Mesendoderm (in vitro differentiated cells): Measurements from ENCODE around the gene SPINT4.

Experiments
- DNase-seq: peaks from one replicate; pipeline ENCODE4 v3.0.0; 2013
- H2AK5ac ChIP-seq: 2 replicates; pipeline ENCODE4 v1.6.1; 2013; ENCODE audit warnings: low read length, inconsistent platforms
- H2BK120ac ChIP-seq: 2 replicates; pipeline ENCODE4 v1.6.1; 2013; ENCODE audit warnings: low read depth, mild to moderate bottlenecking, low read length, moderate library complexity, mixed read lengths
- H2BK15ac ChIP-seq: replicated peaks from 2 replicates; pipeline ENCODE4 v1.6.1; 2013; ENCODE audit warnings: low read depth, mild to moderate bottlenecking, moderate library complexity
- H2BK5ac ChIP-seq: 2 replicates; pipeline ENCODE4 v1.6.1; 2013; ENCODE audit warnings: low read length, inconsistent platforms
- H3K18ac ChIP-seq: 2 replicates; pipeline ENCODE4 v1.6.1; 2013; ENCODE audit warnings: mild to moderate bottlenecking, low read length, mixed read lengths
- H3K23ac ChIP-seq: one replicate; pipeline ENCODE4 v1.6.1; 2013; ENCODE audit warnings: low read length
- H3K27ac ChIP-seq: 2 replicates; pipeline ENCODE4 v1.5.1; 2013; ENCODE audit warnings: low read depth, mild to moderate bottlenecking, inconsistent platforms, low read length, moderate library complexity
- H3K27me3 ChIP-seq: 2 replicates; pipeline ENCODE4 v1.6.1; 2013; ENCODE audit warnings: low read length, control low read depth, mild to moderate bottlenecking, inconsistent platforms; ENCODE audit not compliant: insufficient read depth, poor library complexity
- H3K36me3 ChIP-seq: 2 replicates; pipeline ENCODE4 v1.6.1; 2013; ENCODE audit warnings: low read length, inconsistent platforms; ENCODE audit not compliant: control insufficient read depth, insufficient read depth
- H3K4ac ChIP-seq: one replicate; pipeline ENCODE4 v1.6.1; 2013; ENCODE audit warnings: low read depth, mild to moderate bottlenecking, low read length, moderate library complexity
- H3K4me1 ChIP-seq: 2 replicates; pipeline ENCODE4 v1.6.1; 2013; ENCODE audit warnings: low read depth, low read length, inconsistent platforms; ENCODE audit not compliant: control insufficient read depth
- H3K4me2 ChIP-seq: 2 replicates; pipeline ENCODE4 v1.6.1; 2013; ENCODE audit warnings: low read length
- H3K4me3 ChIP-seq: 2 replicates; pipeline ENCODE4 v1.5.1; 2013; ENCODE audit warnings: mild to moderate bottlenecking, low read length
- H3K56ac ChIP-seq: one replicate; pipeline ENCODE4 v1.6.1; 2013; ENCODE audit warnings: low read length
- H3K79me1 ChIP-seq: 2 replicates; pipeline ENCODE4 v1.6.1; 2013; ENCODE audit warnings: low read length, inconsistent platforms
- H3K79me2 ChIP-seq: 2 replicates; pipeline ENCODE4 v1.6.1; 2013; ENCODE audit warnings: mild to moderate bottlenecking, low read length; ENCODE audit not compliant: control insufficient read depth, insufficient read depth
- H3K9ac ChIP-seq: 2 replicates; pipeline ENCODE4 v1.6.1; 2013; ENCODE audit warnings: low read length, inconsistent platforms
- H4K5ac ChIP-seq: one replicate; pipeline ENCODE4 v1.6.1; 2013; ENCODE audit warnings: low read length
- H4K8ac ChIP-seq: one replicate; pipeline ENCODE4 v1.6.1; 2013; ENCODE audit warnings: low read depth, mild to moderate bottlenecking, control low read depth, low read length, moderate library complexity
- WGBS: extraction: QIAGEN DNeasy Blood & Tissue Kit; methylation state at CpG from one replicate; pipeline ENCODE4 v1.1.7; 2013; ENCODE audit warnings: low lambda C conversion rate, missing lambda C conversion rate; ENCODE audit not compliant: insufficient coverage; ENCODE audit errors: extremely low coverage; 5-methylcytosine and 5-hydroxymethylcytosine counted together

Gene SPINT4

DNA sequence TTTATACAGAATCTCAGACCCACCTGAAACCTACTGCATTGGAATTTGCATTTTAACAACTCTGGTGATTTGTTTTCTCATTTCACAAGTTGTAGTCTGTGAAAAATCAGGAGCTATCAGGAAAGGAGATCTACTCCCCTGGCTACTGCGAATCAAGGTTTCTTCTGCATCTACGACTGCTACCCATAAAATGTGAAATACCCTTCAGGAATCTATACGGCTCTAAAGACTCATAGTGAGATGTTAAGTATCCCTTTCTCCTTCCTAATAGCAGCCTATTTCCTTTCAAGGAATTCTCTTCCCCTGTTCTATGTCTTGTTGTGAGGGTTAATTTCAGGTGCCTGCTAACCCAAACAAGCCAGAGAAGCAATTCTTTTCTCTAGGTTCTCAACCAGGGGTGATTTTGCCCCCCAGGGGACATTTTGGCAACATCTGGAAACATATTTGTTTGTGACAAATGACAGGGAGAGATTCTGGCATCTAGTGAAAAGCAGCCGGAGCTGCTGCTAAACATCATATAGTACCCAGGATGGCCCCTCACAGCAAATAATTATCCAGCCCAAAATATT is 43.2 kb downstream of the SPINT4 start:
- Histone ChIP-seq H3K4ac (peak overlapping the region; percentile 93), H3K36me3 (no peaks in the 10 kb centered on the region), H3K79me1 (no peaks in the 10 kb centered on the region), H4K5ac (peak overlapping the region; percentile 59), H3K4me3 (no peak overlapping the region), H2BK120ac (peak overlapping the region; percentile 99), H3K9ac (peak overlapping the region; percentile 72), H3K27me3 (no peaks in the 10 kb centered on the region), H3K4me1 (peaks cover 7% of the 10 kb centered on the region), H2BK5ac (peak overlapping the region; percentile 99), H3K79me2 (no peaks in the 10 kb centered on the region), H2AK5ac (no peak overlapping the region), H3K23ac (peak overlapping the region; percentile 85), H4K8ac (no peak overlapping the region), H3K56ac (peak overlapping the region; percentile 88), H3K18ac (peak overlapping the region; percentile 62), H2BK15ac (peak overlapping the region; percentile 99), H3K27ac (peak overlapping the region; percentile 94), H3K4me2 (peak overlapping the region; percentile 3)
- peak; percentile 87 for DNase-seq
- no CpG with 5 or more reads among the region's 4 CpGs for WGBS

DNA sequence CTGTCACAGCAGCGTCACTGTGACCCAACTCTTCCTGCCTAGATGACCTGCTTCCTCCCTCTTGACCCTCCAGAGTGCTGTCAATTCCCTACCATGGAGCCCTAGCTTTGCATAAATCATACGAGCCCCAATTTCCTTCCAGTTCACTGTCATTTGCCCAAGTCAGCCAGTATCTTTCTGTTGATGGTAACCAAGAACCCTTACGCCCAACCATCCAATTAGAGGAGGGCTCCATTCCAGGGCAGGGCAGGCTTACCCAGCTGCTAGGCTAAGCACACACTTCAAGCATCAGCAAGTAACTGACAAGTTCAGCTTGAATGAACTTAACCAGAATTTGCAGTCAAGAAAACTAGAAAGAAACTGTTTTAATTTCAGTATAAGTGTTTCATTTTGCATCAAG is 43.8 kb downstream of the SPINT4 start:
- H3K18ac ChIP-seq = peak overlapping the region; percentile 62
- H3K56ac ChIP-seq = peak overlapping the region; percentile 88
- H3K79me1 ChIP-seq = no peaks in the 10 kb centered on the region
- peak overlapping the region; percentile 98 for H2AK5ac ChIP-seq
- H3K79me2 ChIP-seq = no peaks in the 10 kb centered on the region
- peak overlapping the region; percentile 15 for H3K4me2 ChIP-seq
- peak overlapping the region; percentile 59 for H4K5ac ChIP-seq
- H3K4me3 ChIP-seq = no peak overlapping the region
- H3K4ac ChIP-seq = peak overlapping the region; percentile 93
- no CpG with 5 or more reads among the region's 3 CpGs for WGBS
- DNase-seq = peak; percentile 51
- peak overlapping the region; percentile 99 for H2BK5ac ChIP-seq
- H3K4me1 ChIP-seq = peaks cover 7% of the 10 kb centered on the region
- H3K9ac ChIP-seq = peak overlapping the region; percentile 72
- H3K27ac ChIP-seq = peak overlapping the region; percentile 94
- peak overlapping the region; percentile 99 for H2BK15ac ChIP-seq
- peak overlapping the region; percentile 79 for H4K8ac ChIP-seq
- no peaks in the 10 kb centered on the region for H3K27me3 ChIP-seq
- H2BK120ac ChIP-seq = peak overlapping the region; percentile 99
- no peaks in the 10 kb centered on the region for H3K36me3 ChIP-seq
- peak overlapping the region; percentile 85 for H3K23ac ChIP-seq

GRCh38 chr20:45768479-45768878 is 46.3 kb downstream of the SPINT4 start:
- Histone ChIP-seq H3K4me1 (peaks cover 7% of the 10 kb centered on the region), H3K36me3 (no peaks in the 10 kb centered on the region), H3K4me2 (no peak overlapping the region), H3K79me2 (no peaks in the 10 kb centered on the region), H3K9ac (no peak overlapping the region), H2BK15ac (no peak overlapping the region), H4K8ac (no peak overlapping the region), H3K4me3 (no peak overlapping the region), H3K4ac (peak overlapping the region; percentile 72), H3K18ac (peak overlapping the region; percentile 97), H3K56ac (no peak overlapping the region), H3K79me1 (no peaks in the 10 kb centered on the region), H3K27me3 (no peaks in the 10 kb centered on the region), H2BK120ac (peak overlapping the region; percentile 98), H4K5ac (no peak overlapping the region), H3K23ac (no peak overlapping the region), H3K27ac (no peak overlapping the region), H2AK5ac (peak overlapping the region; percentile 78), H2BK5ac (no peak overlapping the region)
- DNase-seq = no peak

- H2BK5ac ChIP-seq = peak overlapping the region; percentile 49
- no peak overlapping the region for H3K27ac ChIP-seq
- peak; percentile 94 for DNase-seq
- no peak overlapping the region for H2BK15ac ChIP-seq
- peak overlapping the region; percentile 6 for H2AK5ac ChIP-seq
- H3K4me3 ChIP-seq = no peak overlapping the region
- H3K27me3 ChIP-seq = no peaks in the 10 kb centered on the region
- H3K4ac ChIP-seq = peak overlapping the region; percentile 95
- H4K5ac ChIP-seq = no peak overlapping the region
- H4K8ac ChIP-seq = peak overlapping the region; percentile 70
- no peaks in the 10 kb centered on the region for H3K79me2 ChIP-seq
- H2BK120ac ChIP-seq = peak overlapping the region; percentile 33
- H3K36me3 ChIP-seq = no peaks in the 10 kb centered on the region
- H3K4me2 ChIP-seq = no peak overlapping the region
- whole genome bisulfite sequencing = no CpG with 5 or more reads among the region's 5 CpGs
- H3K23ac ChIP-seq = no peak overlapping the region
- H3K9ac ChIP-seq = peak overlapping the region; percentile 27
- H3K56ac ChIP-seq = peak overlapping the region; percentile 75
- H3K79me1 ChIP-seq = no peaks in the 10 kb centered on the region
- peak overlapping the region; percentile 12 for H3K18ac ChIP-seq
- H3K4me1 ChIP-seq = peaks cover under 1% of the 10 kb centered on the region
These were observed 49.1 kb downstream of the SPINT4 start for GRCh38 chr20:45771182-45771759.

GRCh38 chr20:45772693-45773092 is 50.5 kb downstream of the SPINT4 start:
- Histone ChIP-seq H4K8ac (no peak overlapping the region), H2BK120ac (no peak overlapping the region), H3K23ac (no peak overlapping the region), H3K27me3 (no peaks in the 10 kb centered on the region), H3K4me1 (no peaks in the 10 kb centered on the region), H3K79me1 (no peaks in the 10 kb centered on the region), H3K36me3 (no peaks in the 10 kb centered on the region), H2BK5ac (no peak overlapping the region), H3K4ac (no peak overlapping the region), H2BK15ac (no peak overlapping the region), H3K18ac (no peak overlapping the region), H4K5ac (no peak overlapping the region), H3K4me2 (no peak overlapping the region), H3K9ac (no peak overlapping the region), H3K4me3 (no peak overlapping the region), H3K56ac (no peak overlapping the region), H2AK5ac (no peak overlapping the region), H3K79me2 (no peaks in the 10 kb centered on the region), H3K27ac (no peak overlapping the region)
- DNase-seq = no peak
- WGBS = no CpG with 5 or more reads among the region's 3 CpGs

GRCh38 chr20:45774945-45775344 is 52.8 kb downstream of the SPINT4 start:
- WGBS = no CpG with 5 or more reads among the region's 2 CpGs
- H4K8ac ChIP-seq = no peak overlapping the region

More at GRCh38 chr20:45774945-45775344, 52.8 kb downstream of the SPINT4 start:
- H3K27me3 ChIP-seq = no peaks in the 10 kb centered on the region
- no peak overlapping the region for H3K4ac ChIP-seq
- H3K4me3 ChIP-seq = no peak overlapping the region
- H3K4me2 ChIP-seq = no peak overlapping the region
- no peak overlapping the region for H3K23ac ChIP-seq
- no peak overlapping the region for H2BK15ac ChIP-seq
- H3K79me2 ChIP-seq = no peaks in the 10 kb centered on the region
- DNase-seq = no peak
- no peak overlapping the region for H2BK120ac ChIP-seq
- no peaks in the 10 kb centered on the region for H3K36me3 ChIP-seq
- no peak overlapping the region for H3K27ac ChIP-seq
- no peak overlapping the region for H3K56ac ChIP-seq
- no peaks in the 10 kb centered on the region for H3K79me1 ChIP-seq
- no peak overlapping the region for H3K18ac ChIP-seq
- H2BK5ac ChIP-seq = no peak overlapping the region
- no peaks in the 10 kb centered on the region for H3K4me1 ChIP-seq
- no peak overlapping the region for H3K9ac ChIP-seq
- H2AK5ac ChIP-seq = no peak overlapping the region
- no peak overlapping the region for H4K5ac ChIP-seq
